Ureter (tissue), 1 donor: ENCODE measurements around the gene TM9SF1. TPM values are rescaled to one million over a fixed set of nuclear protein-coding genes. Genes with fewer than 3 reads are reported as not detected.
A peak's percentile ranks its signal among the peaks of the same experiment; 100 is the strongest.
"Not testable (repeated sequence)": the region's sequence is repeated elsewhere in the genome, so short reads cannot be mapped to it uniquely, and the experiment has no call there.

Experiments used
- DNase-seq: peaks from one replicate; pipeline ENCODE4 v3.0.0-alpha.2; 2020; ENCODE audit warnings: low spot score
- total RNA-seq: library from RNA; stranded (reverse); gene quantifications from one replicate; pipeline ENCODE4 v1.2.4, GENCODE V29; 2023
- donor health status: DM: yes; HTN: yes; CAD: no.

The TM9SF1 gene
- total RNA-seq, 1 donor from 2014 or later = 42.9 TPM

DNA sequence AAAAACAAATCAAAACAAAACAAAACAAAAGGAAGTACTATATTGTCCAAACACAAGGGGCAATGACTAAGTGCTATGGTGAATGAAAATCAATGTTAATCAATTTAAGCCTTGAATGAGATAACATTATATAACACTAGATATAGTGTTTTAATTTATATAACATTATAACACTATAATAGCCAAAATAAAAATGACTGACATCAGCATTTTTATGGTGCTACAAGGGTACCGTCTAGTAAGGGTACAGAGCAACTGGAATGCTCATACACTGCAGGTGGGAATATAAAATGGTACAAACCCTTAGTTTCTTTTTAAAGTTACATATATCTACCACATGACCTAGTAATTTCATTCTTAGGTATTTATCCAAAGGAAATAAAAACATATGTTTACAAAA, 31.2 kb upstream of the TM9SF1 start:
- DNase-seq = no peak

DNA sequence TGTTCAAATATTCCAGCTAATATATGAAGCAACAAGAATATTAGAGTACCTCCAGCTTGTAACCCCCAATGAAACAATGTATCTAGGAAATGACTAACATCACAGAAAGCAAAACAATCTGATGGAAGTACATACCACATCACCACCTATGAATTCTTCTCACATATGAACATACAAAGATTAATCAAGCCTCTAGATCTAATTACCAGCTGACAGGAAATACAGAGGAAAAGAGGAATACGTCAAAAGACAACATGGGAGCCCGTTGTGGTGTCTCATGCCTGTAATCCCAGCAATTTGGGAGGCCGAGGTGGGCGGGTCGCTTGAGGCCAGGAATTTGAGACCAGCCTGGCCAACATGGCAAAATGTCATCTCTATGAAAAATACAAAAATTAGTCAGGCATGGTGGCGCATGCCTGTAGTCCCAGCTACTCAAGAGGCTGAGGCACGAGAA, 29.4 kb upstream of the TM9SF1 start:
- DNase-seq = no peak

DNA sequence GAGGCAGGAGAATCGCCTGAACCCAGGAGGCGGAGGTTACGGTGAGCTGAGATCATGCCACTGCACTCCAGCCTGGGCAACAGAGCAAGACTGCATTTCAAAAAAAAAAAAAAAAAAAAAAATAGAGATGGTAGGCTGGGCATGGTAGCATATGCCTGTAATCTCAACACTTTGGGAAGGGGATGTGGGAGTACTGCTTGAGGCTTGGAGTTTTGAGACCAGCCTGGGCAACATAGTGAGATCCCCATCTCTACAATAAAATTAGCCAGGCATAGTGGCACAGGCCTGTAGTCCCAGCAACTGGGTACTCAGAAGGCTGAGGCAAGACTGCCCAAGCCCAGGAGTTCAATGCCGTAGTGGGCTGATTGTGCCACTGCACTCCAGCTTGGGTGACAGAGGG, 27.7 kb upstream of the TM9SF1 start:
- not testable (repeated sequence) for DNase-seq

DNA sequence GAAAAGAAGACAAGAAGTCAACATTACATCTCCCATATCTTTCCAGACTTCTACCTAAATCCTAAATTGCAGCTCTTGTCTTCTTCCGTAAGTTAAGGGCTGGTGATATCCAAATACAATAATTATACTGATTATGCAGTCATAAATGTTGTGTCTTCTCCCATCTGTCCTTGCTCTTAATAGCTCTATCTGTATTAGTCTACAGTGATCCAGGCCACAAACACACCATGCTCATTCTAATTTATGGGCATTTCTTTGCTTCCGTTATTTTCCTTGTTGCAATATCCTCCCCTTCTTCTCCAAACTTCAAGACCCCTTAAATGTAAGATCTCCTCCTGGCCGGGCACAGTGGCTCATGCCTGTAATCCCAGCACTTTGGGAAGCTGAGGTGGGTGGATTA, 24.3 kb upstream of the TM9SF1 start:
- DNase-seq = no peak

DNA sequence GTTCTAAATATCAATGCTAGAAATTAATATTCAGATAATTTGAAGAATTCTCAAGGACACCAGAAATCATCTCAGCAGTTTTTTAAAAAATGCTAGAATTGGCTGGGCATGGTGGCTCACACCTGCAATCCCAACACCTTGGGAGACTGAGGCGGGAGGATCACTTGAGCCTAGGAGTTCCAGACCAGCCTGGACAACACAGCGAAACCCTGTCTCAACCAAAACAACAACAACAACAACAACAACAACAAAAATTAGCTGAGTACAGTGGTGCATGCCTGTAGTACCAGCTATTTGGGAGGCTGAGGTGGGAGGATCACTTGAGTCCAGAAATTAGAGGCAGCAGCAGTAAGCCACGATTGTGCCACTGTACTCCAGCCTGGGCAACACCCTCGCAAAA, 23.8 kb upstream of the TM9SF1 start:
- no peak for DNase-seq

DNA sequence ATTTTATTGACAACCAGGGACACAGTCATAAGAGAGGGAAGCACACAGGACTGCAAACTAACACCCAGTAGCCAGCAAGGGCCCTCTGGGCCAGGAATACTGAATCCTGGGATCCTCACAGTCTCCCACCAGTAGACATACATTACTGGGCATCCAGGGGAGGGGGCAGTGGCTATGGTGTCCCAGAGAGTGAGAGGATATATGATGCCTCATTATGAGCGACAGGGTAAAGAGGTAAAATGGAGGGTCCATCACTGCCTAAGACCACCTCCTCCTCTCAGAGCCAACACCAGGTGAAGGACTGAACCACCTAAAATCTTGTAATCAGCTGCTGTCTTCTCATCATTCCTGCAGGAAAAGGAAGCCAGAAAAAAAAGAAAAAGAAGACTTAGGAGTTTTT, 21.6 kb upstream of the TM9SF1 start:
- DNase-seq = not testable (repeated sequence)

DNA sequence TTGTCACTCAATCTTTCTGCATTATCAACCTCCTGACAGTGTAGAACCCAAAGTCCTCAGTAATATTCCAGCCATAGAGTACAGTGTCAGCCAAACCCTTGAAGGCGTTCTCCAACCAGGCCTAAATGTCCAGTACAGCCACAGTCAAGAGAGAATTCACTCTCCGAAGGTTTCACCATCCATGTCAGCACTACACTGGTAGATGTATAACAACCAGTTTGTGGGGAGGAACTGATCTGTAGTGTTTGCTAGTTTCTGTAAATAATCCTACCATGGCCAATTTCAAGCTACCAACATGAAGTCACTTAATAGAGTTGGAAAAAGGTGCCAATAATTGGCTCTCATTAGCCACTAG, 21.1 kb upstream of the TM9SF1 start:
- DNase-seq = no peak

DNA sequence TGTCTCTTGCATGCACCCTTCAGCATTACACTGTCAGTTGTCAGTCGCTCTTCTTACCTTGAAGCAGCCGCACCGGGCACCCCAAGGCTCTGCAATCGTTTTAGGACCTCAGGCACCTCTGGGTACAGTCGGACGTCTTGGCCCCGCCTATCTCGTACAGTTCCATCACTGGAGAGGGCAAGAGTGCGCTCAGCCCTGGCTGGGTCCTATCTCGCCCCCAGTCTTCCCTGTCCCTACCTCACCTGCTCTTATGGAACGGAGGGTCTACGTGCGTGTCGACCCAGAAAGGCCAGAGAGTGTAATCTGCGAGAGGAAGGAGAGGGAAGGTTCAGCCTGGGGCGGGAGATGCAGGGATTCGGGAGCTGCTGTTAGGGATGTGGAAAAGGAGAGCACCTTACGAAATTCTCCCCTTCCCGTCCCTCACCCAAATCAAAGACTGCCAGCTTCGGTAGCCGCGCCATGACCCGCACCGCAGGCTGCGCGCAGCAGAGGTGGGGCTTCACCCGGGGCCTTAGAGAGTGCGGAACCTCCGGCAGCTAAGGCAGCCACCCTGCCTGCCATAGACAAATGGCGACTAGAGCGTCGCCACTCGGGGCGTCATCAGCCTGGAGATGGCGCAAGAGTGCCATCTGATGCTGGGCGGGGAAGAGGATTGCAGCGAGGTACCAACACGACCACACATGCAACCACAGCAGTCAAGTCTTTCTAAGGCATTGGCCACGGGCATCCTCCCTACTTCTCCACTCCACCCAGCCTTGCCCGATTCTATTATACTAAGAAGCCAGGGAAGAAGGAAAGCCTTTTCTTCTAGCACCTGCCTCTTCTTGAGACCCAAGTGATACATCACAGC, 20.5 kb upstream of the TM9SF1 start, which contains the start of gene MDP1:
Gene MDP1, minus strand, starts transcription at position 572 of the 850 bp plus-strand sequence. Its CDS starts 111 bp downstream, at position 461.
- DNase-seq = peak; percentile 88

DNA sequence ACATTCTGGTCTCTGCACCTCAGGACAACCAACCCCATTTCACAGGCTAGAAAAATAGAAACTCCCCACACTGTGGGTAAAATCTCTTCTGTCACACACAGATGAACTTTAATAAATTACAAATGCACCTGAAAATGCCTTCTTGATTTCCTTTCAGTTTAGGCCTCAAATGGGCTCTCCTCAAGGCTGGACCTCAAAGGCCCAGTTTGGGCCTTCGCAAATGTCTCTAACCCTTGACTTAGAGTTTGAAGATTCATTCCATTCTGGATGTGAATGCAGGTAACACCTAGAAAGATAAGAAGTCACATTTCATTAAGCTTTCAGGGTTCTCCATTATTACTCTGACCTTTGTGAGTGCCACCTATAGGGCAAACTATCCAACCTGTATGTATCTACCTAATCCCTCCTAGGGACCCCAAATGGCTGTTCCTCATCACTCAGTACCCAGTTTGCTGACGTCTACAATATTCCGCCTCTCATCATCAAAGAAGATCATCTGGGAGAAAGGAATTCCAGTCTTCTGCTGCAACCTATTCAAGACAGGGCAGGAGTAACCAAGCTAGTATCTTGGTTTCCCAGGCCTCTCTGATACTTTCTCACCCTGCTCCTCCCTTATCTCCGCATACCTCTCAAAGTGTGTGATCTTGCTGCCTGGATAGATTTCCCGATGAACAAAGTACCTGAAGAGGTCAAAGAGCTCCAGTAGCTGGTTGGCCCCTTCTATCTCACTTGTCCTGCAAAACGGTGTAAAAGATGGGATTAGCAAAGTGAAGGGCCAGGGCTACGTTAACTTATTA, 18.8 kb upstream of the TM9SF1 start:
- DNase-seq = no peak

DNA sequence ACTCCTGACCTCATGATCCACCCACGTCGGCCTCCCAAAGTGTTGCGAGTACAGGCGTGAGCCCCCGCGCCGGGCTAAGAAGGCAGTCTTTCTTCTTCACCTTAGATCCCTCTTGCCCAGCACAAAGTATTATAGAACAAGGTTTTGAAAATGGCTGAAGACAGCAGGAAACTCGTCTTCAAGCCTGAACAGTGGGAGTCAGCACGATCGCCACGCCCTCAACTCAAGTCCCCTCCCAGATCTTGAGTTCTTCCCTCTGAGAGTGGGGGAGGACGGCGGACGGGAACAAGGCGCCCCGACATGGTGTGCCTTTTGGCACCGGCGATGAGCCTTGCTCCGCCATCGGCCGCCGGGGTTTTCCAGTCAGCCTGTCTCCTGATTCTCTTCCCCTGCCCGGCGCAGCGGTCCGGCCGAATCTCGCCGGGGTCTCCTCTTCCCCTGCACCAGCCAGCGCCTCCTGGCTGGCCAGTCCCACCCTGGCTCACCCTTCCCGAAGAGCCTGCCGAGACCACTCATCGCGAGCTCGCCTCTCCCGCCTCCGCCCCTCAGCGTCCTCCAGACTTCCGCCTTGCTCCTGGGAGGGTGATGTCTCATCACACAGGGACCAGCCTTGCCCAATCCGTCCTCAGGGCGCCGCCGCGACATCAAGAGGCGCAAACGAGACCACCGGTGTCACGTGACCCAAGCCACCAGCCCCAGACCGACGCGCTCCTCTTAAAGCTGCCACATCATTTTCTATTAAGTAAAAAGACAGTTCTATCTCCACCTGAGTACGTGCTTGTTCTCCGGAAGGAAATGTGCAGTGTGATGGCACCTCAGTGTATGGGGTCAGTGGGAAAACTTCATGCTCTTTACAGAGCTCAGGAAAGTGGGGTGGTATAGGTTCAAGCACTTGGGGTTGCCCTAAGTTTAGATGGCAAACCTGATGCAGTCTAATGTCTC, 18.0 kb upstream of the TM9SF1 start, which contains the start of gene CHMP4A:
Gene CHMP4A, minus strand, starts transcription at position 565 of the 942 bp plus-strand sequence. Its CDS starts 49 bp downstream, at position 516.
- peak; percentile 98 for DNase-seq

DNA sequence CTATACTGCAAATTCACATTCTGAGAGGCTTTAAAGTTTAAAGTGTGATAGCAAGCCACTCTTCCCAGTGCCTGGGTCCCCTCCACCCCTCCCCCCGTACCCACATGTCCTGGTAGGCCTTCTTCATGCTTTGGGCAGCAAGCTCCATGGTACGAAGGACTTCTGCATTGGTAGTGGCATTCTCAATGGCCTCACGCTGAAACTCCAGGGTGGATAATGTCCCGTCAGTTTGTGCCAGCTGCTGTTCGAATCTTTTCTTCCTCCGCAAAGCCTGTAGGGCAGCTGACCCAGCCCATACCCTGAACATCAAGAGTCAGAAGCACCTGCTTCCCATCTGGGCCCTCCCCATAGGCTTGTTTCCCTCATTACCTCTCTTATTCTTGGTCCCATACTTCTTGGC, 16.1 kb upstream of the TM9SF1 start:
- no peak for DNase-seq

DNA sequence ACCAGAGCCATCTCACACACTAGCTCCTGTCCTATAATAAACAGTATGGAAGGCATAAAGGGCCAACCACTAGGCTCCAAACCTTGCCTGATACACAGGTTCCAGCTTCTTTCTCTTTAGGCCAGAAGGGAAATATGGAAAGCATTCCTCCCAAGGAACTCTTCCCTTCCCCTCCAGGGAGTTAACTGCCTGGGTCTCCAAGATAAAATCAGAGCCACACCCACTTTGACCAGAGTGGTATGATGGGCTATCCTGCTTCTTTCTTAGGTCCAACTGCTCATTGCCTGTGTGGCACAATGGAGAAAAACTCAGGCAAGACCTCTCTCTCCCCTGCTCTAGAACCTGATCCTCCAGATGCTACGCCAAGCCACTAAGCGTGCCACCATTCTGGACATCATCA, 12.4 kb upstream of the TM9SF1 start:
- DNase-seq = no peak

DNA sequence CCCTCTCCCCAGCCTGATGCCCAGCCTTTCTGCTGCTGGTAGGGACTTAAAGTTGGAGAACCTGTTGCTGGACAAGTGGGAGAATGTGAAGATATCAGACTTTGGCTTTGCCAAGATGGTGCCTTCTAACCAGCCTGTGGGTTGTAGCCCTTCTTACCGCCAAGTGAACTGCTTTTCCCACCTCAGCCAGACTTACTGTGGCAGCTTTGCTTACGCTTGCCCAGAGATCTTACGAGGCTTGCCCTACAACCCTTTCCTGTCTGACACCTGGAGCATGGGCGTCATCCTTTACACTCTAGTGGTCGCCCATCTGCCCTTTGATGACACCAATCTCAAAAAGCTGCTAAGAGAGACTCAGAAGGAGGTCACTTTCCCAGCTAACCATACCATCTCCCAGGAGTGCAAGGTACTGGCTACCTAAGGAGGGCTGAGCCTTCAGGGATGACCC, 11.9 kb upstream of the TM9SF1 start:
- DNase-seq = no peak

DNA sequence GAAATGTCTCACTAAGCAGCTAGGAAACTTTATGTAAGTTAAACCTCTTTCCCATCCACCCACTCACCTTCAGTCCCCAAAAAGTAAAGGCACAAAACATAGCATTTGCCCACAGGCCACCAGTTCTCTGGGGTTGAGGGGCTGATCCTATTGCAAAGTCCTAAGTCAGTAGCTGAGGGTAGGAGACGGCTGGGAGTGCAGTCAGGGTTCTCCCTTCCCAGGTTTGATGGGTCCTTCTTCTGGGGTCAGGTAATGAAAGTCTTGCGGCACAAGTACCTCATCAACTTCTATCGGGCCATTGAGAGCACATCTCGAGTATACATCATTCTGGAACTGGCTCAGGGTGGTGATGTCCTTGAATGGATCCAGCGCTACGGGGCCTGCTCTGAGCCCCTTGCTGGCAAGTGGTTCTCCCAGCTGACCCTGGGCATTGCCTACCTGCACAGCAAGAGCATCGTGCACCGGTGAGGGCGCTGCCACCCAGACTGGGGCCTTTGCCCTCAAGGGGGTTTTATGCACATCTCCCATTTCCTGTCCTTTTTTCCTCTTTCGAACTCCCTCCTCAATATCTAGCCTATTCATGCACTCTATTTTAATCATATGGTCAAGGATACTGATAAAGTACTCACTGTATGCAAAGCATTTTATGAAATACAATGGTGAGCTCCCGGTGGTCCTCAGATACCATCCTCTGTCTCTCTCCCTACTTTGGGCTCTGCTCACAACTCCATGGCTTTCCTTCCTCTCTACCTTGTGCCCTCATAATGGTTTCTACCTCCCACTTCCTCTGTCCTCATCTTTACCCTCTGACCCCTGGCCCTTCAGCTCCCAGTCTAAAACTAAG, 11.2 kb upstream of the TM9SF1 start:
- DNase-seq = no peak

DNA sequence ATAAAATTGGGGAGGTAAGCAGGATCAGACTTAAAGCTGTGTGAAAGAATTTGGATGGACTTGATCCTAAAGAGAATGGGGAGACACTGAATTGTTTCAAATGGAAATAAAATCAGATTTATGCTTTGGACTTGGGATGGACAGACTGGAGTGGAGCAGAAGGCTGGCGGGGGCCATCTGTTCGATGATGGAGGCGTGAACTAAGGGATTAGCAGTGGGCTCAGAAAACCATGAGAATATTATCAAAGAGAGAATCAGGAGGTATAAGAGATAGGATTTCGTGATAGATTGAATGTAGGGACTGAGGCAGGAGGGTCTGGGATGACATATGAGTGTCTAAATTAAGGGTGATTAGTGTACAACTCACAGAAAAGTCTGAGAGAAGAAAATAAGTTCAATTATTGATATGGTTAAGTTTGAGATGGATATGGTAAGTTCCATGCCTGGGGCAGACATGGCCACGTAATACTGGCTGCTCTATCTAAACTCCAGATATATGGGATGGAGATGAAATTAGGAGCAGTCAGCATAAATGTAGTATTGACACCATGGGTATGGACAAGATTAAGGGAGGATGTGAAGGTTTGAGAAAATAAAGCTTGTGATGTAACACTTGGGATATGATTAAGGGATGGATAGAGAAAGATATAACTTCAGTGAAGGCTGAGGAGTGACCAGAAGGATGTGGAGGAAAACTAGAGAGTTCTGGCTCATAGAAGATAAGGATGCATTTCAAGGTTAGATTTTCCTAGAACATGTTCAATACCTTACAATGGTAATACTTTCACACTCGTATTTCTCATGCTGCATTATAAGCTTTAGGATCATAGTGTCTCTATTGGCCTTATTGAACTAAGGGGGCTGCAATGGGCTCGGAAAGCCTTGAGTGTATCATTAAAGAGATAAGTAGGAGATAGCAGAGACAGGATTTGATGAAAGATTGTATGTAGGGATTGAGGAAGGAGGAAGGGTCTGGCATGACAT, 9.2 kb upstream of the TM9SF1 start:
- DNase-seq = no peak

DNA sequence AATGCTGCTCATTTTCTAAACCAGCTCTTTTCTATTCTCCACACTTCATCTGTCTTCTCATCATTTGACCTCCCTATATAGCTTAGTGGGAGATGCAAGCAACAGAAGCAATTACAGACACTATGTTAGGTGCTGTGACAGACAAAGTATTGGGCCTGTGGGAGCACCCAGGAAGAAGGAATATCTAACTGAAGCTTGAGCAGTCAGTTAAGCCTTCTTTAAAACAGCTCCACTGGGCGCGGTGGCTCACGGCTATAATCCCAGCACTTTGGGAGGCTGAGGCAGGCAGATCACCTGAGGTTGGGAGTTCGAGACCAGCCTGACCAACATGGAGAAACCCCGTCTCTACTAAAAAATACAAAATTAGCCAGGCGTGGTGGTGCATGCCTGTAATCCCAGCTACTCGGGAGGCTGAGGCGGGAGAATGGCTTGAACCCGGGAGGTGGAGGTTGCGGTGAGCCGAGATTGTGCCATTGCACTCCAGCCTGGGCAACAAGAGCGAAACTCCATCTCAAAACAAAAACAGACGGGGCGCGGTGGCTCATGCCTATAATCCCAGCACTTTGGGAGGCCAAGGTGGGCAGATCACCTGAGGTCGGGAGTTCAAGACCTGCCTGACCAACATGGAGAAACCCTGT, 8.1 kb upstream of the TM9SF1 start:
- DNase-seq = not testable (repeated sequence)

DNA sequence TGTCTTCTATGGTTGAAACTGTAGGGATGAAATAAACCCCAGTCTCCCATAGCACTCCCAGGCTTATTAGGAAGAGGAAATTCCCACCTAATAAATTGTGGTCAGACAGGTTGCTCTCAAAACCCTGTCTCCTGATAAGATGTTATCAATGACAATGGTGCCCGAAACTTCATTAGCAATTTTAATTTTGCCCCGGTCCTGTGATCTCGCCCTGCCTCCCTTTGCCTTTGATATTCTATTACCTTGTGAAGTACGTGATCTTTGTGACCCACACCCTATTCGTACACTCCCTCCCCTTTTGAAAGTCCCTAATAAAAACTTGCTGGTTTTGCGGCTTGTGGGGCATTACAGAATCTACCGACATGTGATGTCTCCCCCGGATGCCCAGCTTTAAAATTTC, 7.3 kb upstream of the TM9SF1 start:
- not testable (repeated sequence) for DNase-seq

DNA sequence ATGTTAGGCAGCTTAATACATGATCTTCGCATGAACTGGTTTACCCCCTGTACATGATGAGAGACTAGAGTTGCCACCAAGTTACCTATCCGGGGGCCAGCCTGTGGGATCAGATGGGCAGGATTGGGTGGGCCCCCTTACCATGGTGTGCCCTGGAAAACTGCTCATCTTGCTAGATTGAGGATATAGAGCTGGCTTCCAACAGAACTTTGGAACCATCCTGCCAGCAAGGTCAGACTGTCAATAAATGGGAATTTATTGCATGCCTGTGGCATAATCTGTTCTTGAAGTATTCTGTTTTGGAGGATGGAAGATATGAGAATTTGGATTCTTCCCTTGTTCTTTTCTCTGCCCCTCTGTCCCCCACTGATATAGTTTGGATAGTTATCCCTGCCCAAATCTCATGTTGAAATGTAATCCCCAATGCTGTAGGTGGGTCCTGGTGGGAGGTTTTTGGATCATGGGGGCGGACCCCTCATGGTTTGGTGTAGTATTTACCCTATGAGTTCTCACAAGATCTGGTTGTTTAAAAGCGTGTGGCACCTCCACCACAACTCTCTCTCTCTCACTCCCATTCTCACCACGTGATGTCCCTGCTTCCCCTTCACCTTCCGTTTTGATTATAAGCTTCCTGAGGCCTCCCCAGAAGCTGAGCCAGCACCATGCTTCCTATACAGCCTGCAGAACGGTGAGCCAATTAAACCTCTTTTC, 3.7 kb upstream of the TM9SF1 start:
- no peak for DNase-seq
